ENCODE results near the gene SF3B1. TPM values are rescaled to one million over a fixed set of nuclear protein-coding genes. Genes with fewer than 3 reads are reported as not detected.
"Not testable (repeated sequence)": the region's sequence is repeated elsewhere in the genome, so short reads cannot be mapped to it uniquely, and the experiment has no call there.

The SF3B1 gene
- total RNA-seq = 185 and 247 TPM in 2 replicates

- H3K4me3 ChIP-seq (ENCODE audit: low read depth, low read length) = peak within 1 kb of the TSS; percentile 100
- DNase-seq (ENCODE audit: low read depth) = peak; percentile 98
- no peak for TF ChIP-seq CTCF (IDR thresholded peaks at IDR 0.05; ENCODE audit: insufficient read depth, low read depth, low read length)
These were observed at the start of gene SF3B1 for GRCh38 chr2:197434541-197435513. Gene SF3B1, minus strand, starts transcription at chr2:197435028. Its CDS starts 29 bp downstream, at chr2:197434999.

- not testable (repeated sequence) for DNase-seq (ENCODE audit: low read depth); H3K4me3 ChIP-seq (ENCODE audit: low read depth, low read length)
These were observed 49.4 kb upstream of the SF3B1 start for GRCh38 chr2:197484248-197484647.

GRCh38 chr2:197480165-197481036 lies 45.6 kb upstream of the SF3B1 start:
- no peak for DNase-seq (ENCODE audit: low read depth)
- H3K4me3 ChIP-seq (ENCODE audit: low read depth, low read length) = no peak overlapping the region
- no peak for TF ChIP-seq CTCF (IDR thresholded peaks at IDR 0.05; ENCODE audit: insufficient read depth, low read depth, low read length)

- no peak for TF ChIP-seq CTCF (IDR thresholded peaks at IDR 0.05; ENCODE audit: insufficient read depth, low read depth, low read length)
- DNase-seq (ENCODE audit: low read depth) = no peak
- H3K4me3 ChIP-seq (ENCODE audit: low read depth, low read length) = no peak overlapping the region
These were observed 43.0 kb upstream of the SF3B1 start for GRCh38 chr2:197477797-197478196.

GRCh38 chr2:197472166-197472565 lies 37.3 kb upstream of the SF3B1 start:
- TF ChIP-seq CTCF (IDR thresholded peaks at IDR 0.05; ENCODE audit: insufficient read depth, low read depth, low read length) = no peak
- H3K4me3 ChIP-seq (ENCODE audit: low read depth, low read length) = no peak overlapping the region
- DNase-seq (ENCODE audit: low read depth) = no peak

GRCh38 chr2:197464175-197464574 lies 29.3 kb upstream of the SF3B1 start:
- no peak overlapping the region for H3K4me3 ChIP-seq (ENCODE audit: low read depth, low read length)
- no peak for DNase-seq (ENCODE audit: low read depth)
- no peak for TF ChIP-seq CTCF (IDR thresholded peaks at IDR 0.05; ENCODE audit: insufficient read depth, low read depth, low read length)

GRCh38 chr2:197461057-197461456 lies 26.2 kb upstream of the SF3B1 start:
- no peak for DNase-seq (ENCODE audit: low read depth)
- no peak for TF ChIP-seq CTCF (IDR thresholded peaks at IDR 0.05; ENCODE audit: insufficient read depth, low read depth, low read length)
- H3K4me3 ChIP-seq (ENCODE audit: low read depth, low read length) = no peak overlapping the region
